ENCODE measurements around the gene PLXNB3.

- no peak for TF ChIP-seq CTCF (IDR thresholded peaks at IDR 0.05; ENCODE audit: poor library complexity, severe bottlenecking)
- TF ChIP-seq REST (IDR thresholded peaks at IDR 0.05; ENCODE audit: borderline replicate concordance): no peak
- no peak for TF ChIP-seq TAF1 (IDR thresholded peaks at IDR 0.05; ENCODE audit: low read depth)
- no peak for TF ChIP-seq EZH2 (IDR thresholded peaks at IDR 0.05; ENCODE audit: borderline replicate concordance, insufficient read depth, low read length, poor library complexity, severe bottlenecking)
- no peak for TF ChIP-seq EP300 (conservative IDR thresholded peaks at IDR 0.05; ENCODE audit: poor library complexity, severe bottlenecking)
- no peak for TF ChIP-seq POLR2AphosphoS5 (IDR thresholded peaks at IDR 0.05)
- no peak for TF ChIP-seq MXI1 (conservative IDR thresholded peaks at IDR 0.05; ENCODE audit: poor library complexity, severe bottlenecking)
These were observed 713 bp downstream of the PLXNB3 start for GRCh38 chrX:153764786-153765137.

All from neural cell (in vitro differentiated cells).